ENCODE measurements around the gene RND2. TPM values are rescaled to one million over a fixed set of nuclear protein-coding genes. Genes with fewer than 3 reads are reported as not detected.

The RND2 gene
- total and polyA plus RNA-seq, 9 of the 15 experiments (the other 6 are each of a cell fraction or from before 2014, with no cell fraction given): 0.15 to 1.9 (median 0.98) TPM

DNA sequence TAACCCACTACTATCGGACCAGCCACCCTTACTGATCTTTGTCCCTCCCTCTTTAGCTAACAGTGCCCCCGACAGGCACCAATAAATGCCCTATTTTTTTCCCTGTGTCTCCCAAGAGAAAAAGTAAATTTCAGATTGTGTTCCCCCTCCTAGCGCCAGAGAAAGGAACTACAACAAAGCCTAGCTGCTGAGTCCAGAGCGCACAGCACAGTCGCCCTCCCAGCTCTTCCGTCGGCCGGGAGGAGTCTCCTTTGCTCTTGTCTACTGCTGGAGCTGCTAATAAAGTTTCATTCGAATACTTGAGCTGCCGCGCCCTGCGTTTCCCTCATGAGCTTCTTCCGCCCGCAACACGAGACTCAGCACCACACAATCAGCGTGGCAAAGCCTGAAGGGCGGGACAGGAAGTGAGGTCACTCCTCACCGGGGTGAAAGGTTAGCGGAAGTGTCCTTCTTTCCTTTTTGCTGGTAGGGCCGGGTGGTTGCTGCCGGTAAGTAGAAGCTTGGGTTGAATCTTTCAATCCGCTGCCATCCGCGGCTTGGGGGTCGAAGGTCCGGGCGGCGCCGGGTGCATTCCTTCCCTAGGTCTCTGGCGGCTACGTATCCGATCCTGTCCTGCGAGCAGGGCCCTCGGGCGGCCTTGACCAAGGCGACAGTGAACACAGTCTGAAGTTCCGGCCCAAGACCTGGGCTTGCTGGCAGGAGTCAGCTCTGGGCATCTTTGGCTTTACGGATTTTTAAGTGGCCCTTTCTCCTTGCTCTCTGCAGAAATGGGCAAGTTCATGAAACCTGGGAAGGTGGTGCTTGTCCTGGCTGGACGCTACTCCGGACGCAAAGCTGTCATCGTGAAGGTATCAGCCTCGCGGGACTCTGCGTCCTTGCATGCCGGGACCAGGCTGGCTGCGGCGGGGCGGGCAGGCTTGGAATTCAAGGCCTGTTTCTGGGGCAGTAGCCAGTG is 26.8 kb upstream of the RND2 start, which contains the start of gene RPL27 (continued):
- no peak for TF ChIP-seq TGIF2 (CRISPR knock-in tag; IDR thresholded peaks at IDR 0.05)
- TF ChIP-seq, protein P1, sequence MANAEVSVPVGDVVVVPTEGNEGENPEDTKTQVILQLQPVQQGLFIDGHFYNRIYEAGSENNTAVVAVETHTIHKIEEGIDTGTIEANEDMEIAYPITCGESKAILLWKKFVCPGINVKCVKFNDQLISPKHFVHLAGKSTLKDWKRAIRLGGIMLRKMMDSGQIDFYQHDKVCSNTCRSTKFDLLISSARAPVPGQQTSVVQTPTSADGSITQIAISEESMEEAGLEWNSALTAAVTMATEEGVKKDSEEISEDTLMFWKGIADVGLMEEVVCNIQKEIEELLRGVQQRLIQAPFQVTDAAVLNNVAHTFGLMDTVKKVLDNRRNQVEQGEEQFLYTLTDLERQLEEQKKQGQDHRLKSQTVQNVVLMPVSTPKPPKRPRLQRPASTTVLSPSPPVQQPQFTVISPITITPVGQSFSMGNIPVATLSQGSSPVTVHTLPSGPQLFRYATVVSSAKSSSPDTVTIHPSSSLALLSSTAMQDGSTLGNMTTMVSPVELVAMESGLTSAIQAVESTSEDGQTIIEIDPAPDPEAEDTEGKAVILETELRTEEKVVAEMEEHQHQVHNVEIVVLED (CRISPR knock-in tag; IDR thresholded peaks at IDR 0.05): peak; percentile 55; the same call in 1 of the 2 replicates
- TF ChIP-seq RAD51 (IDR thresholded peaks at IDR 0.05; ENCODE audit: borderline replicate concordance, low read depth): peak; percentile 67; the same call in 1 of the 2 replicates
- TF ChIP-seq CAMTA2 (CRISPR knock-in tag; conservative IDR thresholded peaks at IDR 0.05): no peak
- TF ChIP-seq, protein P2, sequence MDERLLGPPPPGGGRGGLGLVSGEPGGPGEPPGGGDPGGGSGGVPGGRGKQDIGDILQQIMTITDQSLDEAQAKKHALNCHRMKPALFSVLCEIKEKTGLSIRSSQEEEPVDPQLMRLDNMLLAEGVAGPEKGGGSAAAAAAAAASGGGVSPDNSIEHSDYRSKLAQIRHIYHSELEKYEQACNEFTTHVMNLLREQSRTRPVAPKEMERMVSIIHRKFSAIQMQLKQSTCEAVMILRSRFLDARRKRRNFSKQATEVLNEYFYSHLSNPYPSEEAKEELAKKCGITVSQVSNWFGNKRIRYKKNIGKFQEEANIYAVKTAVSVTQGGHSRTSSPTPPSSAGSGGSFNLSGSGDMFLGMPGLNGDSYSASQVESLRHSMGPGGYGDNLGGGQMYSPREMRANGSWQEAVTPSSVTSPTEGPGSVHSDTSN (CRISPR knock-in tag; IDR thresholded peaks at IDR 0.05; ENCODE audit: low read depth): no peak
- TF ChIP-seq, protein P2 (tag; conservative IDR thresholded peaks at IDR 0.05; ENCODE audit: low read depth): no peak; the same call in 1 of the 2 replicates
- TF ChIP-seq KLF1 (tag; IDR thresholded peaks at IDR 0.05): peak; percentile 96
- peak; percentile 83 for TF ChIP-seq KDM5B (IDR thresholded peaks at IDR 0.05; ENCODE audit: insufficient replicate concordance, low read depth, low read length)
- TF ChIP-seq YBX1 (IDR thresholded peaks at IDR 0.05): no peak
- peak; percentile 73 for TF ChIP-seq RBM22 (IDR thresholded peaks at IDR 0.05; ENCODE audit: low read depth, low read length, poor library complexity, severe bottlenecking)
- TF ChIP-seq, protein P3, sequence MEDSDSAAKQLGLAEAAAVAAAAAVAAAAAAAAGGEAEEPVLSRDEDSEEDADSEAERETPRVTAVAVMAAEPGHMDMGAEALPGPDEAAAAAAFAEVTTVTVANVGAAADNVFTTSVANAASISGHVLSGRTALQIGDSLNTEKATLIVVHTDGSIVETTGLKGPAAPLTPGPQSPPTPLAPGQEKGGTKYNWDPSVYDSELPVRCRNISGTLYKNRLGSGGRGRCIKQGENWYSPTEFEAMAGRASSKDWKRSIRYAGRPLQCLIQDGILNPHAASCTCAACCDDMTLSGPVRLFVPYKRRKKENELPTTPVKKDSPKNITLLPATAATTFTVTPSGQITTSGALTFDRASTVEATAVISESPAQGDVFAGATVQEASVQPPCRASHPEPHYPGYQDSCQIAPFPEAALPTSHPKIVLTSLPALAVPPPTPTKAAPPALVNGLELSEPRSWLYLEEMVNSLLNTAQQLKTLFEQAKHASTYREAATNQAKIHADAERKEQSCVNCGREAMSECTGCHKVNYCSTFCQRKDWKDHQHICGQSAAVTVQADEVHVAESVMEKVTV (CRISPR knock-in tag; IDR thresholded peaks at IDR 0.05): peak; percentile 55; the same call in 1 of the 2 replicates
- TF ChIP-seq SMAD2 (IDR thresholded peaks at IDR 0.05; ENCODE audit: low read depth, low read length): no peak
- peak; percentile 91 for TF ChIP-seq CHD1 (IDR thresholded peaks at IDR 0.05; ENCODE audit: low read length)
- TF ChIP-seq ZNF239 (CRISPR knock-in tag; IDR thresholded peaks at IDR 0.05): no peak; the same call in 1 of the 2 replicates
- TF ChIP-seq ESRRA (IDR thresholded peaks at IDR 0.05; ENCODE audit: borderline replicate concordance, low read depth): peak; percentile 87
- no peak for TF ChIP-seq XRCC3 (IDR thresholded peaks at IDR 0.05)
- TF ChIP-seq, protein P4, sequence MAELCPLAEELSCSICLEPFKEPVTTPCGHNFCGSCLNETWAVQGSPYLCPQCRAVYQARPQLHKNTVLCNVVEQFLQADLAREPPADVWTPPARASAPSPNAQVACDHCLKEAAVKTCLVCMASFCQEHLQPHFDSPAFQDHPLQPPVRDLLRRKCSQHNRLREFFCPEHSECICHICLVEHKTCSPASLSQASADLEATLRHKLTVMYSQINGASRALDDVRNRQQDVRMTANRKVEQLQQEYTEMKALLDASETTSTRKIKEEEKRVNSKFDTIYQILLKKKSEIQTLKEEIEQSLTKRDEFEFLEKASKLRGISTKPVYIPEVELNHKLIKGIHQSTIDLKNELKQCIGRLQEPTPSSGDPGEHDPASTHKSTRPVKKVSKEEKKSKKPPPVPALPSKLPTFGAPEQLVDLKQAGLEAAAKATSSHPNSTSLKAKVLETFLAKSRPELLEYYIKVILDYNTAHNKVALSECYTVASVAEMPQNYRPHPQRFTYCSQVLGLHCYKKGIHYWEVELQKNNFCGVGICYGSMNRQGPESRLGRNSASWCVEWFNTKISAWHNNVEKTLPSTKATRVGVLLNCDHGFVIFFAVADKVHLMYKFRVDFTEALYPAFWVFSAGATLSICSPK (IDR thresholded peaks at IDR 0.05; ENCODE audit: borderline replicate concordance): no peak
- peak; percentile 96 for TF ChIP-seq POLR2B (IDR thresholded peaks at IDR 0.05; ENCODE audit: low read depth, partially characterized antibody)

Data from K562 (cell line).